ENCODE measurements around the gene CCDC7.
"Not testable (repeated sequence)": the region's sequence is repeated elsewhere in the genome, so short reads cannot be mapped to it uniquely, and the experiment has no call there.

CCDC7 gene

GRCh38 chr10:32699683-32700082 lies 253.7 kb downstream of the CCDC7 start:
- not testable (repeated sequence) for DNase-seq (ENCODE audit: low read depth in 2 of 2)

- no peak for DNase-seq (ENCODE audit: low read depth in 2 of 2)
Measured at GRCh38 chr10:32713560-32713959, 267.6 kb downstream of the CCDC7 start.

GRCh38 chr10:32731527-32731926 lies 285.6 kb downstream of the CCDC7 start:
- DNase-seq (ENCODE audit: low read depth in 2 of 2): no peak

- no peak for DNase-seq (ENCODE audit: low read depth in 2 of 2)
Measured at GRCh38 chr10:32738958-32739357, 293.0 kb downstream of the CCDC7 start.

GRCh38 chr10:32744321-32744720 lies 298.4 kb downstream of the CCDC7 start:
- DNase-seq (ENCODE audit: low read depth in 2 of 2): no peak

- no peak for DNase-seq (ENCODE audit: low read depth in 2 of 2)
Measured at GRCh38 chr10:32746869-32747268, 300.9 kb downstream of the CCDC7 start.

- no peak for DNase-seq (ENCODE audit: low read depth in 2 of 2)
Measured at GRCh38 chr10:32751582-32751981, 305.6 kb downstream of the CCDC7 start.

- DNase-seq (ENCODE audit: low read depth in 2 of 2): not testable (repeated sequence)
Measured at GRCh38 chr10:32754900-32755299, 309.0 kb downstream of the CCDC7 start.

GRCh38 chr10:32771217-32771616 lies 325.3 kb downstream of the CCDC7 start:
- DNase-seq (ENCODE audit: low read depth in 2 of 2): no peak

- DNase-seq (ENCODE audit: low read depth in 2 of 2): no peak
Measured at GRCh38 chr10:32773105-32773504, 327.2 kb downstream of the CCDC7 start.

- no peak for DNase-seq (ENCODE audit: low read depth in 2 of 2)
Measured at GRCh38 chr10:32786968-32787367, 341.0 kb downstream of the CCDC7 start.

GRCh38 chr10:32787690-32788284 lies 341.8 kb downstream of the CCDC7 start:
- DNase-seq (ENCODE audit: low read depth in 2 of 2): no peak

- no peak for DNase-seq (ENCODE audit: low read depth in 2 of 2)
Measured at GRCh38 chr10:32788359-32788758, 342.4 kb downstream of the CCDC7 start.

- DNase-seq (ENCODE audit: low read depth in 2 of 2): no peak
Measured at GRCh38 chr10:32790483-32790882, 344.5 kb downstream of the CCDC7 start.

- DNase-seq (ENCODE audit: low read depth in 2 of 2): no peak
Measured at GRCh38 chr10:32793033-32793432, 347.1 kb downstream of the CCDC7 start.

- DNase-seq (ENCODE audit: low read depth in 2 of 2): no peak
Measured at GRCh38 chr10:32795598-32796183, 349.8 kb downstream of the CCDC7 start.

- not testable (repeated sequence) for DNase-seq (ENCODE audit: low read depth in 2 of 2)
Measured at GRCh38 chr10:32797393-32797792, 351.5 kb downstream of the CCDC7 start.

- DNase-seq (ENCODE audit: low read depth in 2 of 2): no peak
Measured at GRCh38 chr10:32846974-32847373, 401.0 kb downstream of the CCDC7 start.

- DNase-seq (ENCODE audit: low read depth in 2 of 2): no peak
Measured at GRCh38 chr10:32851301-32851700, 405.4 kb downstream of the CCDC7 start.

- DNase-seq (ENCODE audit: low read depth in 2 of 2): no peak
Measured at GRCh38 chr10:32854435-32854834, 408.5 kb downstream of the CCDC7 start.

- DNase-seq (ENCODE audit: low read depth in 2 of 2): no peak
Measured at GRCh38 chr10:32865170-32865569, 419.2 kb downstream of the CCDC7 start.

- no peak for DNase-seq (ENCODE audit: low read depth in 2 of 2)
Measured at GRCh38 chr10:32877915-32878314, 432.0 kb downstream of the CCDC7 start.

- DNase-seq (ENCODE audit: low read depth in 2 of 2): no peak
Measured at GRCh38 chr10:32878646-32879045, 432.7 kb downstream of the CCDC7 start.

GRCh38 chr10:32882076-32882475 lies 436.1 kb downstream of the CCDC7 start:
- no peak for DNase-seq (ENCODE audit: low read depth in 2 of 2)
